Measurements from ENCODE around the gene ANKRD33B. TPM values are rescaled to one million over a fixed set of nuclear protein-coding genes. Genes with fewer than 3 reads are reported as not detected.

ANKRD33B gene
- total and polyA plus RNA-seq, 2 experiments from 2014 or later = 2.9 to 15.4 TPM

DNA sequence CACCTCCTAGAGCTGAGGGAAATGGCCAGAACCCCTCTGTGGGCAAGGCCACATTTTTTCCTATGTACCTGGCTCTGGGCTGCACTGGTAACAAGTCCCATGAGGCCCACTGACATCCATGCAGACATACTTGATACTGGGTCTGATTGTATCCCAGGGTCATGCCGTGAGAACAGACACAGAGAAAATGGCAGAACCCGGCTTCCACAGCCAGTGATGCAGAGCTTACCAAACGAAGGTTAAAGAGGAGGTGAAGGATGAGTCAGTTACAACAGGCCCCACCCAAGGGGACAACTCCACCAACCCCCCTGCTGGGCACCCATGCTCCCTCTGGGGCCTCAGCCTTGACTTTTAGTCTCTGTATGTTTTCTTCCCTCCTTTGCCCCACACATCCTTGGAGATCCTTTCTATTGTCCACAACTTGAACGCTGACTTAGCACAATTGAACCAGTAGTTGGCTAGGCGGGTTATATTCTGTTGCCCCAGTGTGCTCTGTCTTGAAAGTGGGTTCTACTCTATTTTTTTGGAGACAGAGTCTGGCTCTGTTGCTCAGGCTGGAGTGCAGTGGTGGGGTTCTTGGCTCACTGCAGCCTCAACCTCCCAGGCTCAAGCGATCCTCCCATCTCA is 103.7 kb downstream of the ANKRD33B start:
- Histone ChIP-seq H3K4me3 (no peak overlapping the region), H3K4me2 (no peak overlapping the region), H2AFZ (no peak overlapping the region), H3K27ac (ENCODE audit: low read depth) (no peak overlapping the region), H3K9me2 (ENCODE audit: insufficient read depth) (peaks cover 7% of the 10 kb centered on the region; the same call in 1 of the 2 replicates), H3K4me1 (ENCODE audit: insufficient read depth) (no peaks in the 10 kb centered on the region; the same call in 1 of the 2 replicates), H3F3A (replicated peaks; ENCODE audit: low read depth) (no peaks in the 10 kb centered on the region), H3K79me2 (replicated peaks; ENCODE audit: insufficient read depth) (no peaks in the 10 kb centered on the region), H3K27me3 (ENCODE audit: insufficient read depth) (no peaks in the 10 kb centered on the region), H3K36me3 (ENCODE audit: insufficient read depth) (no peaks in the 10 kb centered on the region), H4K20me1 (replicated peaks; ENCODE audit: insufficient read depth) (no peaks in the 10 kb centered on the region)
- Mint-ChIP-seq H3K27me3 (ENCODE audit: insufficient read depth, low read depth, poor library complexity) (peaks cover 10% of the 10 kb centered on the region), H3K4me3 (no peak overlapping the region), H3K4me1 (peaks cover 20% of the 10 kb centered on the region; the same call in 2 of the 3 replicates), H3K9me3 (peaks cover 3% of the 10 kb centered on the region; the same call in 1 of the 3 replicates), H3K36me3 (ENCODE audit: low read depth) (no peaks in the 10 kb centered on the region), H3K27ac (no peak overlapping the region)
- ATAC-seq (no peak), DNase-seq (ENCODE audit: low spot score) (no peak)
- TF ChIP-seq, protein P1, sequence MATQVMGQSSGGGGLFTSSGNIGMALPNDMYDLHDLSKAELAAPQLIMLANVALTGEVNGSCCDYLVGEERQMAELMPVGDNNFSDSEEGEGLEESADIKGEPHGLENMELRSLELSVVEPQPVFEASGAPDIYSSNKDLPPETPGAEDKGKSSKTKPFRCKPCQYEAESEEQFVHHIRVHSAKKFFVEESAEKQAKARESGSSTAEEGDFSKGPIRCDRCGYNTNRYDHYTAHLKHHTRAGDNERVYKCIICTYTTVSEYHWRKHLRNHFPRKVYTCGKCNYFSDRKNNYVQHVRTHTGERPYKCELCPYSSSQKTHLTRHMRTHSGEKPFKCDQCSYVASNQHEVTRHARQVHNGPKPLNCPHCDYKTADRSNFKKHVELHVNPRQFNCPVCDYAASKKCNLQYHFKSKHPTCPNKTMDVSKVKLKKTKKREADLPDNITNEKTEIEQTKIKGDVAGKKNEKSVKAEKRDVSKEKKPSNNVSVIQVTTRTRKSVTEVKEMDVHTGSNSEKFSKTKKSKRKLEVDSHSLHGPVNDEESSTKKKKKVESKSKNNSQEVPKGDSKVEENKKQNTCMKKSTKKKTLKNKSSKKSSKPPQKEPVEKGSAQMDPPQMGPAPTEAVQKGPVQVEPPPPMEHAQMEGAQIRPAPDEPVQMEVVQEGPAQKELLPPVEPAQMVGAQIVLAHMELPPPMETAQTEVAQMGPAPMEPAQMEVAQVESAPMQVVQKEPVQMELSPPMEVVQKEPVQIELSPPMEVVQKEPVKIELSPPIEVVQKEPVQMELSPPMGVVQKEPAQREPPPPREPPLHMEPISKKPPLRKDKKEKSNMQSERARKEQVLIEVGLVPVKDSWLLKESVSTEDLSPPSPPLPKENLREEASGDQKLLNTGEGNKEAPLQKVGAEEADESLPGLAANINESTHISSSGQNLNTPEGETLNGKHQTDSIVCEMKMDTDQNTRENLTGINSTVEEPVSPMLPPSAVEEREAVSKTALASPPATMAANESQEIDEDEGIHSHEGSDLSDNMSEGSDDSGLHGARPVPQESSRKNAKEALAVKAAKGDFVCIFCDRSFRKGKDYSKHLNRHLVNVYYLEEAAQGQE (IDR thresholded peaks at IDR 0.05; ENCODE audit: unreplicated experiment) = no peak
- TF ChIP-seq EZH2 (IDR thresholded peaks at IDR 0.05; ENCODE audit: low read depth, unreplicated experiment) = no peak

DNA sequence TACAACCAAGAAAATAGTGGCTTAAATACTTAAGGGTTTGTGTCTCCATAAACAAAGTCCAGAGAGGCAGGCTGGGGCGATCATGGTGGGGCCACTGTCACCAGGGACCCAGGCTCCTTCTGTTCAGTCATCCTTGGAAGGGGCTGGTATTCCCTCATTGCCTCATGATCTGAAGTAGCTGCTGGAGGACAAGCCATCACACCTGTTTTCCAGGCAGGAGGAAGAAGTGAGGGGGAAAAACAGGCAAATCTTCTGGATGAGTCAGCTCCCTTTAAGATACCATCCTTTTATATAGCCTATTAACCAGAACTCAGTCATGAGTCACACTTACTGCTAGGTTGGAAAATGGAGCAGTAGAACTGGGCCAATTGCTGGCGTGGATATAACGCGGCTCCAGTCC is 104.8 kb downstream of the ANKRD33B start:
- TF ChIP-seq, protein P2, sequence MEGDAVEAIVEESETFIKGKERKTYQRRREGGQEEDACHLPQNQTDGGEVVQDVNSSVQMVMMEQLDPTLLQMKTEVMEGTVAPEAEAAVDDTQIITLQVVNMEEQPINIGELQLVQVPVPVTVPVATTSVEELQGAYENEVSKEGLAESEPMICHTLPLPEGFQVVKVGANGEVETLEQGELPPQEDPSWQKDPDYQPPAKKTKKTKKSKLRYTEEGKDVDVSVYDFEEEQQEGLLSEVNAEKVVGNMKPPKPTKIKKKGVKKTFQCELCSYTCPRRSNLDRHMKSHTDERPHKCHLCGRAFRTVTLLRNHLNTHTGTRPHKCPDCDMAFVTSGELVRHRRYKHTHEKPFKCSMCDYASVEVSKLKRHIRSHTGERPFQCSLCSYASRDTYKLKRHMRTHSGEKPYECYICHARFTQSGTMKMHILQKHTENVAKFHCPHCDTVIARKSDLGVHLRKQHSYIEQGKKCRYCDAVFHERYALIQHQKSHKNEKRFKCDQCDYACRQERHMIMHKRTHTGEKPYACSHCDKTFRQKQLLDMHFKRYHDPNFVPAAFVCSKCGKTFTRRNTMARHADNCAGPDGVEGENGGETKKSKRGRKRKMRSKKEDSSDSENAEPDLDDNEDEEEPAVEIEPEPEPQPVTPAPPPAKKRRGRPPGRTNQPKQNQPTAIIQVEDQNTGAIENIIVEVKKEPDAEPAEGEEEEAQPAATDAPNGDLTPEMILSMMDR (conservative IDR thresholded peaks at IDR 0.05; ENCODE audit: low read depth in 2 of 2) = no peak
- TF ChIP-seq ZNF331 (CRISPR knock-in tag; IDR thresholded peaks at IDR 0.05; ENCODE audit: low read depth) = no peak
- no peak for TF ChIP-seq EZH2 (IDR thresholded peaks at IDR 0.05; ENCODE audit: low read depth, unreplicated experiment)
- TF ChIP-seq CREB1 (CRISPR knock-in tag; IDR thresholded peaks at IDR 0.05; ENCODE audit: low read depth) = no peak
- TF ChIP-seq, protein P3, sequence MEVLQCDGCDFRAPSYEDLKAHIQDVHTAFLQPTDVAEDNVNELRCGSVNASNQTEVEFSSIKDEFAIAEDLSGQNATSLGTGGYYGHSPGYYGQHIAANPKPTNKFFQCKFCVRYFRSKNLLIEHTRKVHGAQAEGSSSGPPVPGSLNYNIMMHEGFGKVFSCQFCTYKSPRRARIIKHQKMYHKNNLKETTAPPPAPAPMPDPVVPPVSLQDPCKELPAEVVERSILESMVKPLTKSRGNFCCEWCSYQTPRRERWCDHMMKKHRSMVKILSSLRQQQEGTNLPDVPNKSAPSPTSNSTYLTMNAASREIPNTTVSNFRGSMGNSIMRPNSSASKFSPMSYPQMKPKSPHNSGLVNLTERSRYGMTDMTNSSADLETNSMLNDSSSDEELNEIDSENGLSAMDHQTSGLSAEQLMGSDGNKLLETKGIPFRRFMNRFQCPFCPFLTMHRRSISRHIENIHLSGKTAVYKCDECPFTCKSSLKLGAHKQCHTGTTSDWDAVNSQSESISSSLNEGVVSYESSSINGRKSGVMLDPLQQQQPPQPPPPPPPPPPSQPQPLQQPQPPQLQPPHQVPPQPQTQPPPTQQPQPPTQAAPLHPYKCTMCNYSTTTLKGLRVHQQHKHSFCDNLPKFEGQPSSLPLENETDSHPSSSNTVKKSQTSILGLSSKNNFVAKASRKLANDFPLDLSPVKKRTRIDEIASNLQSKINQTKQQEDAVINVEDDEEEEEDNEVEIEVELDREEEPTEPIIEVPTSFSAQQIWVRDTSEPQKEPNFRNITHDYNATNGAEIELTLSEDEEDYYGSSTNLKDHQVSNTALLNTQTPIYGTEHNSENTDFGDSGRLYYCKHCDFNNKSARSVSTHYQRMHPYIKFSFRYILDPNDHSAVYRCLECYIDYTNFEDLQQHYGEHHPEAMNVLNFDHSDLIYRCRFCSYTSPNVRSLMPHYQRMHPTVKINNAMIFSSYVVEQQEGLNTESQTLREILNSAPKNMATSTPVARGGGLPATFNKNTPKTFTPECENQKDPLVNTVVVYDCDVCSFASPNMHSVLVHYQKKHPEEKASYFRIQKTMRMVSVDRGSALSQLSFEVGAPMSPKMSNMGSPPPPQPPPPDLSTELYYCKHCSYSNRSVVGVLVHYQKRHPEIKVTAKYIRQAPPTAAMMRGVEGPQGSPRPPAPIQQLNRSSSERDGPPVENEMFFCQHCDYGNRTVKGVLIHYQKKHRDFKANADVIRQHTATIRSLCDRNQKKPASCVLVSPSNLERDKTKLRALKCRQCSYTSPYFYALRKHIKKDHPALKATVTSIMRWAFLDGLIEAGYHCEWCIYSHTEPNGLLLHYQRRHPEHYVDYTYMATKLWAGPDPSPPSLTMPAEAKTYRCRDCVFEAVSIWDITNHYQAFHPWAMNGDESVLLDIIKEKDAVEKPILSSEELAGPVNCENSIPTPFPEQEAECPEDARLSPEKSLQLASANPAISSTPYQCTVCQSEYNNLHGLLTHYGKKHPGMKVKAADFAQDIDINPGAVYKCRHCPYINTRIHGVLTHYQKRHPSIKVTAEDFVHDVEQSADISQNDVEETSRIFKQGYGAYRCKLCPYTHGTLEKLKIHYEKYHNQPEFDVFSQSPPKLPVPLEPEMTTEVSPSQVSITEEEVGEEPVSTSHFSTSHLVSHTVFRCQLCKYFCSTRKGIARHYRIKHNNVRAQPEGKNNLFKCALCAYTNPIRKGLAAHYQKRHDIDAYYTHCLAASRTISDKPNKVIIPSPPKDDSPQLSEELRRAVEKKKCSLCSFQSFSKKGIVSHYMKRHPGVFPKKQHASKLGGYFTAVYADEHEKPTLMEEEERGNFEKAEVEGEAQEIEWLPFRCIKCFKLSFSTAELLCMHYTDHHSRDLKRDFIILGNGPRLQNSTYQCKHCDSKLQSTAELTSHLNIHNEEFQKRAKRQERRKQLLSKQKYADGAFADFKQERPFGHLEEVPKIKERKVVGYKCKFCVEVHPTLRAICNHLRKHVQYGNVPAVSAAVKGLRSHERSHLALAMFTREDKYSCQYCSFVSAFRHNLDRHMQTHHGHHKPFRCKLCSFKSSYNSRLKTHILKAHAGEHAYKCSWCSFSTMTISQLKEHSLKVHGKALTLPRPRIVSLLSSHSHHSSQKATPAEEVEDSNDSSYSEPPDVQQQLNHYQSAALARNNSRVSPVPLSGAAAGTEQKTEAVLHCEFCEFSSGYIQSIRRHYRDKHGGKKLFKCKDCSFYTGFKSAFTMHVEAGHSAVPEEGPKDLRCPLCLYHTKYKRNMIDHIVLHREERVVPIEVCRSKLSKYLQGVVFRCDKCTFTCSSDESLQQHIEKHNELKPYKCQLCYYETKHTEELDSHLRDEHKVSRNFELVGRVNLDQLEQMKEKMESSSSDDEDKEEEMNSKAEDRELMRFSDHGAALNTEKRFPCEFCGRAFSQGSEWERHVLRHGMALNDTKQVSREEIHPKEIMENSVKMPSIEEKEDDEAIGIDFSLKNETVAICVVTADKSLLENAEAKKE (CRISPR knock-in tag; IDR thresholded peaks at IDR 0.05) = no peak
- no peak for TF ChIP-seq NANOG (IDR thresholded peaks at IDR 0.05; ENCODE audit: borderline replicate concordance)
- no peak for TF ChIP-seq JUNB (IDR thresholded peaks at IDR 0.05; ENCODE audit: unreplicated experiment)
- no peak for TF ChIP-seq ZNF114 (CRISPR knock-in tag; IDR thresholded peaks at IDR 0.05)
- TF ChIP-seq STAT1 (IDR thresholded peaks at IDR 0.05; ENCODE audit: unreplicated experiment) = no peak
- no peaks in the 10 kb centered on the region for H3K36me3 ChIP-seq (ENCODE audit: insufficient read depth)
- H3K4me1 ChIP-seq (ENCODE audit: insufficient read depth) = no peaks in the 10 kb centered on the region
- Mint-ChIP-seq H3K27me3 (ENCODE audit: insufficient read depth, low read depth, poor library complexity) (peaks cover 4% of the 10 kb centered on the region), H3K4me3 (no peak overlapping the region), H3K4me1 (peaks cover 10% of the 10 kb centered on the region; the same call in 2 of the 3 replicates), H3K36me3 (ENCODE audit: low read depth) (no peaks in the 10 kb centered on the region), H3K9me3 (peaks cover 3% of the 10 kb centered on the region; the same call in 1 of the 3 replicates), H3K27ac (no peak overlapping the region)
- H3K79me2 ChIP-seq (replicated peaks; ENCODE audit: insufficient read depth) = no peaks in the 10 kb centered on the region
- no peak overlapping the region for H3K4me3 ChIP-seq
- no peaks in the 10 kb centered on the region for H4K20me1 ChIP-seq (replicated peaks; ENCODE audit: insufficient read depth)
- H2AFZ ChIP-seq = no peak overlapping the region
- no peak overlapping the region for H3K27ac ChIP-seq (ENCODE audit: low read depth)
- ATAC-seq (no peak), DNase-seq (ENCODE audit: low spot score) (no peak)
- H3K4me2 ChIP-seq = no peak overlapping the region
- H3K27me3 ChIP-seq (ENCODE audit: insufficient read depth) = no peaks in the 10 kb centered on the region
- H3K9me2 ChIP-seq (ENCODE audit: insufficient read depth) = peaks cover 7% of the 10 kb centered on the region; the same call in 1 of the 2 replicates
- H3F3A ChIP-seq (replicated peaks; ENCODE audit: low read depth) = no peaks in the 10 kb centered on the region

All from GM23338 (cell line).